ENCODE data around the gene SLC5A2. TPM values are rescaled to one million over a fixed set of nuclear protein-coding genes. Genes with fewer than 3 reads are reported as not detected.
A peak's percentile ranks its signal among the peaks of the same experiment; 100 is the strongest.
"Not testable (repeated sequence)": the region's sequence is repeated elsewhere in the genome, so short reads cannot be mapped to it uniquely, and the experiment has no call there.

Gene SLC5A2
- total RNA-seq, 4 donors from 2014 or later, result not detected

DNA sequence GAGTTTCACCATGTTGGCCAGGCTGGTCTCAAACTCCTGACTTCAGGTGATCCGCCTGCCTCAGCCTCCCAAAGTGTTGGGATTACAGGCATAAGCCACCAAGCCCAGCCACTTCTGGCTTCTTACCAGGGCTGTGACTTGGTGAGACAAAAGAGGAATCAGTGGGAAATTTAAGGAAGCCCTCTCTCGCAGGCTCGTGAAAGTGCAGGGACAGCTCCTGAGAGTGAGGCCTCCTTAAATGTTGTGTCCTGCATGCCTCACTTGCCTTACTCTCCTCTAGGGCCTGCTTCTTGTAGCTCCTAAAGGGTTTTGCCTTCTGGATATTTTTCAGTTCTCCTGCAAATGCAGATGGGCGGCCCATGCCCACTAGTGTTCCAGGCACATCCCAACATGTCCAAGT is 50.0 kb downstream of the SLC5A2 start:
- no peaks in the 10 kb centered on the region for H3K9me3 ChIP-seq
- H3K4me3 ChIP-seq, result no peak overlapping the region
- TF ChIP-seq, protein P1, sequence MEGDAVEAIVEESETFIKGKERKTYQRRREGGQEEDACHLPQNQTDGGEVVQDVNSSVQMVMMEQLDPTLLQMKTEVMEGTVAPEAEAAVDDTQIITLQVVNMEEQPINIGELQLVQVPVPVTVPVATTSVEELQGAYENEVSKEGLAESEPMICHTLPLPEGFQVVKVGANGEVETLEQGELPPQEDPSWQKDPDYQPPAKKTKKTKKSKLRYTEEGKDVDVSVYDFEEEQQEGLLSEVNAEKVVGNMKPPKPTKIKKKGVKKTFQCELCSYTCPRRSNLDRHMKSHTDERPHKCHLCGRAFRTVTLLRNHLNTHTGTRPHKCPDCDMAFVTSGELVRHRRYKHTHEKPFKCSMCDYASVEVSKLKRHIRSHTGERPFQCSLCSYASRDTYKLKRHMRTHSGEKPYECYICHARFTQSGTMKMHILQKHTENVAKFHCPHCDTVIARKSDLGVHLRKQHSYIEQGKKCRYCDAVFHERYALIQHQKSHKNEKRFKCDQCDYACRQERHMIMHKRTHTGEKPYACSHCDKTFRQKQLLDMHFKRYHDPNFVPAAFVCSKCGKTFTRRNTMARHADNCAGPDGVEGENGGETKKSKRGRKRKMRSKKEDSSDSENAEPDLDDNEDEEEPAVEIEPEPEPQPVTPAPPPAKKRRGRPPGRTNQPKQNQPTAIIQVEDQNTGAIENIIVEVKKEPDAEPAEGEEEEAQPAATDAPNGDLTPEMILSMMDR (IDR thresholded peaks at IDR 0.05), result no peak
- no peak for TF ChIP-seq POLR2A (IDR thresholded peaks at IDR 0.05)
- H3K4me1 ChIP-seq, result peaks cover 0 to 28% (median 8%) of the 10 kb centered on the region in 3 donors
- H3K27me3 ChIP-seq, result peaks cover 0 to 77% (median 3%) of the 10 kb centered on the region in 4 donors
- no peaks in the 10 kb centered on the region for H3K36me3 ChIP-seq
- WGBS, 2 donors, result 88 to 91% methylated on average over 4 of the region's 4 CpGs
- no peak overlapping the region for H3K27ac ChIP-seq
- intact Hi-C loops (cut with DNase I), result no loop called here
- no peak for DNase-seq

DNA sequence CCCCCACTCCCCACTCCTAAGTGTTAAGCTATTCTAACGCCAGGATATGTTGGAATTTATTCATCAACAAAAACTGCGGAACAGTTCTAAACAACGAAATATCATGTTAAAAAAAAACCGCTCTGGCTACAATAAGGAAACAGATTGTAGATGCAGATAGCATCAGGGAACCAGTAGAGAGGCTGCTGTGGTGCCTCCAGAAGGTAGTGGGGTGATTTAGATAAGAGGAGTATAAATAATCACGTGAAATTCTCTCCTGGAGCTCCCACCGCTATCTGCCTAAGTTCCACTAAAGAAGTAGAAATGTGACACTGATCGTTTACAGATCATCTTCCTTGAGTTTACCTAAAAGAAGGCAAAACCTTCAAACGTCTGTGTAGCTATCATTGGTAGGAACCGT is 52.8 kb downstream of the SLC5A2 start:
- no peaks in the 10 kb centered on the region for H3K36me3 ChIP-seq
- no peak for DNase-seq
- peaks cover 0 to 68% (median 3%) of the 10 kb centered on the region in 4 donors for H3K27me3 ChIP-seq
- H3K4me1 ChIP-seq, result peaks cover 0 to 8% (median 5%) of the 10 kb centered on the region in 3 donors
- no peak overlapping the region for H3K4me3 ChIP-seq
- 51 to 55% methylated on average over 9 of the region's 9 CpGs for WGBS, 2 donors
- TF ChIP-seq, protein P1 (IDR thresholded peaks at IDR 0.05), result no peak
- no peak for TF ChIP-seq POLR2A (IDR thresholded peaks at IDR 0.05)
- intact Hi-C loops (cut with DNase I), result no loop called here
- H3K9me3 ChIP-seq, result no peaks in the 10 kb centered on the region
- no peak overlapping the region for H3K27ac ChIP-seq

DNA sequence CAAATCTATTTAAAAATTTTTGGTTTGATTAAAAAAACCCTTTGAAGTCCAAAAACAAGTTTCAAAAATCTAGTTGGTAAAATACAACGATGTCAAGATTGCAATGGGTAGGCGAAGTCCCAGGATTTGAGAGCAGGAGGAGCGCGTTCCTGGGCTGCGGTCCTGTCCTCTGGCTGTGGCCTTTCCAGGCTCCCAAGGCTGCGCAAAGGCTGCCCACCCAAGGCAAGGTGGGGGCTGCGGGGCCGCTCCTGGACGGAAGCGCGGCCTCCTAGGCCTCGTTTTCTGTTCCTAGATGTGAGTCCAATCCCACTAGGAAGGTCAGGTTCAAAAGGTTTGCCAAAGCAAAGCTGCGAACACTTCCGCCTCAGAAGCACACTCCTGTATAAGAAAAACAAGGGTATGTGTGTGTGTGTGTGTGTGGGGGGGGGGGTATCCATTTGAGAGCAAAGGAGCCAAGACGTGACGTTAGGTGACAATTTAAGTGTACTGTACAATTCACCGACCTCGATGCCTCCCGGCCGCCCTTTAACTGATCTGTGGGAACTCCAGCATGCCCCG is 54.0 kb downstream of the SLC5A2 start:
- no peak for DNase-seq
- WGBS, 2 donors, result 55 to 83% methylated on average over 13 to 20 of the region's 21 CpGs
- TF ChIP-seq POLR2A (IDR thresholded peaks at IDR 0.05), result no peak
- TF ChIP-seq, protein P1 (IDR thresholded peaks at IDR 0.05), result no peak
- Histone ChIP-seq H3K27me3 (peaks cover 0 to 59% (median 3%) of the 10 kb centered on the region in 4 donors), H3K4me3 (peak overlapping the region in 3 of 4 donors; percentile 0 to 63 (median 32)), H3K27ac (no peak overlapping the region), H3K4me1 (peaks cover 0 to 8% (median 5%) of the 10 kb centered on the region in 3 donors), H3K9me3 (no peaks in the 10 kb centered on the region), H3K36me3 (no peaks in the 10 kb centered on the region)
- intact Hi-C loops (cut with DNase I), result no loop called here

DNA sequence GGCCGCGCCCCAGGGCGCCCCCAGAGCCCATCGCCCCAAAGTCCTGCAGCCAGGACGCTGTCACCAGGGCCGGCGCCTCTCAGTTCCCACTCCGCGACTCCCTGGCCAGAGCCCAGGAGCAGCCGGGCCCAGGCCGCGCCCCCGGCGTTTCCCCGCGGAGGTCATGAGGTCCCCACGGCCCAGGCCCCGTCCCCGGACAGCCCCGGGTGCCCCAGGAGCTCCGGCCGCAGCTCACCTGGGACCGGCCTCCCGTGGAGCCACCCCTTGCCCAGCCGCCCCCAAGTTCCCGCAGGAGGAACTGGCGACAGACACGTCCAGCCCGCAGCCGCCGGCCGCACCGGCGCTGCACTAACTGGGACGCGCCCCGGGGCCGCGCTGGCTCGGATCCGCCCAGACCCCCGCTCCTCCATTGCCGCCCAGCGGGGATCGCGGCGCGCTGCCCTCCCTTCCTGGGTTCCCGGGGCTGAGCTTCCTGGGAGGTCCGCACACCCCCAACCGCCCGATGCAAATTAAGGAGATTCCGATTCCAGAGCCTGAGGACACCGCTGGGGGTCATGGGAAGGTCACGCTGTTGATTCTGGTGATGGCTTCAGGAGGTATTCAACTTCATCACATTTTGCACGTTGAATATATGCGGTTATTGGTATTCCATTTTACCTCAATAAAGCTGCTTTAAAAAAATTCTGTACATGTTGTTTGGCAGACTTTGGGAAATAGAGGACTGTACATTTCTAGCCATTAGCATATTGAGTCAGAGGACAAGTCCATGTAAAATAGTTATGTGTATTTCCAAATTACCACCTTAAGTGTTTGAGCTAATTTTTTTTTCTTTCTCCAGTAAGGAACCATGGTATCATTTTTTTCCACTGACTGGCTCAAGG is 54.7 kb downstream of the SLC5A2 start:
- H3K9me3 ChIP-seq, result peaks cover 0 to 4% (median 0%) of the 10 kb centered on the region in 3 donors
- WGBS, 2 donors, result 4 to 17% methylated on average over 9 to 16 of the region's 57 CpGs
- H3K4me3 ChIP-seq, result peak overlapping the region; percentile 0 to 63 (median 27)
- intact Hi-C loops (cut with DNase I), result no loop called here
- no peak for DNase-seq
- TF ChIP-seq, protein P1 (IDR thresholded peaks at IDR 0.05), result no peak
- TF ChIP-seq POLR2A (IDR thresholded peaks at IDR 0.05), result no peak
- peaks cover 0 to 8% (median 5%) of the 10 kb centered on the region in 3 donors for H3K4me1 ChIP-seq
- no peaks in the 10 kb centered on the region for H3K36me3 ChIP-seq
- no peak overlapping the region for H3K27ac ChIP-seq
- peaks cover 0 to 55% (median 3%) of the 10 kb centered on the region in 4 donors for H3K27me3 ChIP-seq

DNA sequence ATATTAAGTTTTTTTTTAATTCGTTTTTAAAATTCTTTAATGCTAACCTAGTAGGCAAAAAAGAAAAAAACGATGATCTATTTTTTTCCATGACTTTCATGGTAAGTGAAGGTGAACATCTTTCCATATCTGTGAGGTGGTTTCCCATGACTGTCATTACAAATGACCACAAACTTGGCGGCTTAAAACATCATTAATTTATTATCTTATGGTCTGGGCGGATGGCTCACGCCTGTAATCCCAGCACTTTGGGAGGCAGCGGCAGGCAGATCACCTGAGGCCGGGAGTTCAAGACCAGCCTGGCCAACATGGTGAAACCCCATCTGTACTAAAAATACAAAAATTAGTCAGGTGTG is 55.3 kb downstream of the SLC5A2 start:
- 69 to 71% methylated on average over 7 of the region's 7 CpGs for WGBS, 2 donors
- H3K27me3 ChIP-seq, result peaks cover 0 to 49% (median 3%) of the 10 kb centered on the region in 4 donors

DNA sequence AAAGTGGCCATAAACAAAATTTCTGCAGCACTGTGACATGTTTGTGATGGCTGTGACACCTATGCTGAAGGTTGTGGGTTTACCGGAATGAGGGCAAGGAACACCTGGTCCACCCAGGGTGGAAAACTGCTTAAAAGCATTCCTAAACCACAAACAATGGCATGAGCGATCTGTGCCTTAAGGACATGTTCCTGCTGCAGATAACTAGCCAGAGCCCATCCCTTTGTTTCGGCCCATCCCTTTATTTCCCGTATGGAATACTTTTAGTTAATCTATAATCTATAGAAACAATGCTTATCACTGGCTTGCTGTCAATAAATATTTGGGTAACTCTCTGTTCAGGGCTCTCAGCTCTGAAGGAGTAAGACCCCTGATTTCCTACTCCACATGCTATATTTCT is 56.8 kb downstream of the SLC5A2 start:
- H3K4me1 ChIP-seq; DNase-seq; H3K9me3 ChIP-seq; H3K4me3 ChIP-seq; H3K27ac ChIP-seq; H3K36me3 ChIP-seq; intact Hi-C loops (cut with DNase I): not testable (repeated sequence)
- WGBS, 2 donors, result 76 to 86% methylated on average over 4 of the region's 4 CpGs
- H3K27me3 ChIP-seq, result peaks cover 0 to 36% (median 3%) of the 10 kb centered on the region in 4 donors

More for the DNA sequence above, 55.3 kb downstream of the SLC5A2 start:
- H3K4me1 ChIP-seq; DNase-seq; intact Hi-C loops (cut with DNase I); H3K9me3 ChIP-seq; H3K4me3 ChIP-seq; H3K36me3 ChIP-seq; H3K27ac ChIP-seq: not testable (repeated sequence)
